ENCODE data around the gene NXPE1. TPM values are rescaled to one million over a fixed set of nuclear protein-coding genes. Genes with fewer than 3 reads are reported as not detected.

Gene NXPE1
- total and polyA plus RNA-seq, 9 of the 15 experiments (the other 6 are each of a cell fraction or from before 2014, with no cell fraction given): not detected

GRCh38 chr11:114586797-114587196 is 27.1 kb upstream of the NXPE1 start:
- intact Hi-C loops (cut with micrococcal nuclease): loop anchor here (1.0 to 10.0 kb wide), 2 partner anchors 242 to 306 kb away; no protein-coding TSS in a partner anchor
- H3K4me2 ChIP-seq (ENCODE audit: insufficient read depth, low read length): no peak overlapping the region
- FAIRE-seq (no peak), DNase-seq (ENCODE audit: extremely low read depth in 1 of 4, low spot score in 3 of 4) (peak in 1 of 4 experiments; percentile 18), ATAC-seq (no peak; the same call in 2 of the 3 replicates)
- 0% methylated on average over 5 of the region's 5 CpGs for WGBS (ENCODE audit: insufficient coverage, low coverage, missing lambda C conversion rate)
- no TSS peak for BruUV-seq (replicated peaks)
- H3K27me3 ChIP-seq (ENCODE audit: control insufficient read depth in 2 of 2, insufficient read depth in 2 of 2, low read length in 2 of 2): no peaks in the 10 kb centered on the region
- H3K4me1 ChIP-seq (replicated peaks in 1 of 2; ENCODE audit: control insufficient read depth in 2 of 2, insufficient read depth in 2 of 2, low read length in 2 of 2): no peaks in the 10 kb centered on the region
- no peaks in the 10 kb centered on the region for H3K36me3 ChIP-seq (ENCODE audit: control insufficient read depth, insufficient read depth, low read length)
- POLR2A ChIA-PET: no interaction called here
- CTCF ChIA-PET (ENCODE audit: low intra/inter-chr PET ratio): interaction anchor here (0.6 kb wide), 1 partner anchor 789 kb away, joined by 3 read pairs; no protein-coding TSS in a partner anchor
- H3K9me1 ChIP-seq (ENCODE audit: control insufficient read depth, insufficient read depth, low read length): no peaks in the 10 kb centered on the region
- H3K79me2 ChIP-seq (ENCODE audit: control insufficient read depth, insufficient read depth, low read length): no peaks in the 10 kb centered on the region
- in situ Hi-C loops (cut with MboI): no loop called here
- no peaks in the 10 kb centered on the region for H4K20me1 ChIP-seq (replicated peaks; ENCODE audit: control insufficient read depth, insufficient read depth, low read length)
- H3K4me3 ChIP-seq: no peak overlapping the region
- no peak overlapping the region for H3K27ac ChIP-seq (ENCODE audit: extremely low read depth, low read depth, low read length)
- no peaks in the 10 kb centered on the region for H3K9me3 ChIP-seq (replicated peaks; ENCODE audit: control insufficient read depth, insufficient read depth, low read depth, low read length)
- no peak overlapping the region for H2AFZ ChIP-seq (ENCODE audit: low read depth, low read length)
- no peak overlapping the region for H3K9ac ChIP-seq (ENCODE audit: insufficient read depth in 1 of 2, low read depth in 2 of 2, low read length in 2 of 2)
- TF ChIP-seq RAD21 (CRISPR knock-in tag; conservative IDR thresholded peaks at IDR 0.05 in 1 of 2, IDR thresholded peaks at IDR 0.05 in 1 of 2) (peak; percentile 40 to 58), BMI1 (IDR thresholded peaks at IDR 0.05; ENCODE audit: low read length) (no peak), SRSF1 (IDR thresholded peaks at IDR 0.05; ENCODE audit: low read depth, low read length) (no peak), LEF1 (IDR thresholded peaks at IDR 0.05) (no peak), SIX5 (IDR thresholded peaks at IDR 0.05; ENCODE audit: borderline replicate concordance in 1 of 2, insufficient read depth in 1 of 2, low read depth in 1 of 2, low read length in 2 of 2) (no peak), E2F8 (IDR thresholded peaks at IDR 0.05; ENCODE audit: low read depth, partially characterized antibody) (no peak), GTF2A2 (tag; IDR thresholded peaks at IDR 0.05) (no peak)
- TF ChIP-seq, protein P1, sequence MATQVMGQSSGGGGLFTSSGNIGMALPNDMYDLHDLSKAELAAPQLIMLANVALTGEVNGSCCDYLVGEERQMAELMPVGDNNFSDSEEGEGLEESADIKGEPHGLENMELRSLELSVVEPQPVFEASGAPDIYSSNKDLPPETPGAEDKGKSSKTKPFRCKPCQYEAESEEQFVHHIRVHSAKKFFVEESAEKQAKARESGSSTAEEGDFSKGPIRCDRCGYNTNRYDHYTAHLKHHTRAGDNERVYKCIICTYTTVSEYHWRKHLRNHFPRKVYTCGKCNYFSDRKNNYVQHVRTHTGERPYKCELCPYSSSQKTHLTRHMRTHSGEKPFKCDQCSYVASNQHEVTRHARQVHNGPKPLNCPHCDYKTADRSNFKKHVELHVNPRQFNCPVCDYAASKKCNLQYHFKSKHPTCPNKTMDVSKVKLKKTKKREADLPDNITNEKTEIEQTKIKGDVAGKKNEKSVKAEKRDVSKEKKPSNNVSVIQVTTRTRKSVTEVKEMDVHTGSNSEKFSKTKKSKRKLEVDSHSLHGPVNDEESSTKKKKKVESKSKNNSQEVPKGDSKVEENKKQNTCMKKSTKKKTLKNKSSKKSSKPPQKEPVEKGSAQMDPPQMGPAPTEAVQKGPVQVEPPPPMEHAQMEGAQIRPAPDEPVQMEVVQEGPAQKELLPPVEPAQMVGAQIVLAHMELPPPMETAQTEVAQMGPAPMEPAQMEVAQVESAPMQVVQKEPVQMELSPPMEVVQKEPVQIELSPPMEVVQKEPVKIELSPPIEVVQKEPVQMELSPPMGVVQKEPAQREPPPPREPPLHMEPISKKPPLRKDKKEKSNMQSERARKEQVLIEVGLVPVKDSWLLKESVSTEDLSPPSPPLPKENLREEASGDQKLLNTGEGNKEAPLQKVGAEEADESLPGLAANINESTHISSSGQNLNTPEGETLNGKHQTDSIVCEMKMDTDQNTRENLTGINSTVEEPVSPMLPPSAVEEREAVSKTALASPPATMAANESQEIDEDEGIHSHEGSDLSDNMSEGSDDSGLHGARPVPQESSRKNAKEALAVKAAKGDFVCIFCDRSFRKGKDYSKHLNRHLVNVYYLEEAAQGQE (IDR thresholded peaks at IDR 0.05; ENCODE audit: borderline replicate concordance): peak; percentile 40; the same call in 1 of the 2 replicates
- TF ChIP-seq, protein P1 (CRISPR knock-in tag; IDR thresholded peaks at IDR 0.05; ENCODE audit: low read depth): no peak

Data from K562 (cell line).